ENCODE data around the gene ONECUT3. TPM values are rescaled to one million over a fixed set of nuclear protein-coding genes. Genes with fewer than 3 reads are reported as not detected.
"Not testable (repeated sequence)": the region's sequence is repeated elsewhere in the genome, so short reads cannot be mapped to it uniquely, and the experiment has no call there.

Gene ONECUT3
- total RNA-seq, 6 experiments from 2014 or later, result not detected

DNA sequence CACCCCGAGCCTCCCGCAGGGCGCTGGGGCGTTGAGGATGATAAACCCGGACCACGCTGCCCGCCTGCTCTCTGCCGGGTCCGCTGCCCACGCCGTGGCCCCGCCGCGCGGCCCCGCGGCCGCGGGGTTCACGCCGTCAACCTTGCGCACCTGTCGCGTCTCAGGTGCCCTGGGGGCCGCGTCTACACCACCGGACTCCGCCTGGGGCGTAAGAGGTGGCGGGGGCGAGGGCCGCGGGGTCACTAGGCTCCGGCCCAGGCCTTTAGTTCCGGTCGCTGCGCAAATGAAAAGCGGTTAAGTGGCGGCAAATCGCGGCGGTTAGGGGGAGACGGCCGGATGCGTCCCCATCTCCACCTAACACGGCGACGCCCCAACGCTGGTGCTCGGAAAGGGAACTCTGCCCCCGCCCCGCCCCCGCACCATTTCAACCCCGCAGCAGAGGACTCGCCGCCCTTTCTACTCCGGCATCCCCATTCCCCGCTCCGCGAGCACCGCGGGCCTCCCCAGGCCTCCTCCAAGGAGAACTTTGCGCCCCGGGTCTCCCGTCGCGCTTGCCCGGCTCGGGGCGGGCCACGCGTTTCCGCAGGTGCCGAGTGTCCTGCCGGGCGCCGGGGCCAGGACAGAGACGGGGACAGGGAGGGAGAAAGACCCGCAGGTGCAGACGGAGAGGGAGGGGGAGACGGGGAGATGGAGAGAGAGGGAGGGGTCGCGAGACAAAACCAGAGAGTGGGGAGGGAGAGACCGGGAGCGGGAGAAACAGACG, 4.3 kb downstream of the ONECUT3 start:
- H3K36me3 ChIP-seq, result no peaks in the 10 kb centered on the region
- no peak for DNase-seq
- no peak overlapping the region for H3K4me3 ChIP-seq
- peaks cover 0 to 7% (median 0%) of the 10 kb centered on the region in 4 donors for H3K4me1 ChIP-seq
- H3K27me3 ChIP-seq, result peaks cover 12 to 62% of the 10 kb centered on the region in 2 donors
- intact Hi-C loops (cut with DNase I), result no loop called here
- WGBS (ENCODE audit: insufficient coverage, low coverage, low lambda C conversion rate, missing lambda C conversion rate), result 3% methylated on average over 27 of the region's 86 CpGs
- no peaks in the 10 kb centered on the region for H3K9me3 ChIP-seq
- H3K27ac ChIP-seq, result no peak overlapping the region
- no peak for ATAC-seq
- no peak for TF ChIP-seq POLR2A (IDR thresholded peaks at IDR 0.05)
- TF ChIP-seq, protein P1, sequence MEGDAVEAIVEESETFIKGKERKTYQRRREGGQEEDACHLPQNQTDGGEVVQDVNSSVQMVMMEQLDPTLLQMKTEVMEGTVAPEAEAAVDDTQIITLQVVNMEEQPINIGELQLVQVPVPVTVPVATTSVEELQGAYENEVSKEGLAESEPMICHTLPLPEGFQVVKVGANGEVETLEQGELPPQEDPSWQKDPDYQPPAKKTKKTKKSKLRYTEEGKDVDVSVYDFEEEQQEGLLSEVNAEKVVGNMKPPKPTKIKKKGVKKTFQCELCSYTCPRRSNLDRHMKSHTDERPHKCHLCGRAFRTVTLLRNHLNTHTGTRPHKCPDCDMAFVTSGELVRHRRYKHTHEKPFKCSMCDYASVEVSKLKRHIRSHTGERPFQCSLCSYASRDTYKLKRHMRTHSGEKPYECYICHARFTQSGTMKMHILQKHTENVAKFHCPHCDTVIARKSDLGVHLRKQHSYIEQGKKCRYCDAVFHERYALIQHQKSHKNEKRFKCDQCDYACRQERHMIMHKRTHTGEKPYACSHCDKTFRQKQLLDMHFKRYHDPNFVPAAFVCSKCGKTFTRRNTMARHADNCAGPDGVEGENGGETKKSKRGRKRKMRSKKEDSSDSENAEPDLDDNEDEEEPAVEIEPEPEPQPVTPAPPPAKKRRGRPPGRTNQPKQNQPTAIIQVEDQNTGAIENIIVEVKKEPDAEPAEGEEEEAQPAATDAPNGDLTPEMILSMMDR (IDR thresholded peaks at IDR 0.05), result no peak

DNA sequence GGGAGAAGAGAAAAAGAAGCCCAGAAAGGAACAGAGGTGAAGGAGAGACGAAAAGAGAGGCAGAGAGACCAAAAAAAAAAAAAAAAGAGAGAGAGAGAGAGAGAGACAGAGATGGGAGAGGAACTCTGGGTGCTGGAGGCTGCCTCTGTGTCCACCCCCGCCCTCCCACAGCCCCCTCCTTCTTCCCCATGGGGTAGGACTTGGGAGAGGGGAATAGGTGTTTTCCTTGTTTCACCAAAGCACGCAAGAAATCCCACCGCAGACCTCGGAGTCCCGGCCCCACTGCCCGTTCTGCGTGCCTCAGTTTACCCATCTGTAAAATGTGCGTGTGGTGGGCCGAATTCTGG, 4.9 kb downstream of the ONECUT3 start:
- Histone ChIP-seq H3K9me3 (no peaks in the 10 kb centered on the region), H3K27me3 (peaks cover 12 to 59% of the 10 kb centered on the region in 2 donors), H3K4me1 (peaks cover 0 to 7% (median 0%) of the 10 kb centered on the region in 4 donors), H3K27ac (no peak overlapping the region), H3K4me3 (no peak overlapping the region), H3K36me3 (no peaks in the 10 kb centered on the region)
- ATAC-seq (no peak), DNase-seq (no peak)
- intact Hi-C loops (cut with DNase I), result no loop called here
- WGBS (ENCODE audit: insufficient coverage, low coverage, low lambda C conversion rate, missing lambda C conversion rate), result 0% methylated on average over 1 of the region's 10 CpGs
- no peak for TF ChIP-seq POLR2A (IDR thresholded peaks at IDR 0.05)
- TF ChIP-seq, protein P1 (IDR thresholded peaks at IDR 0.05), result no peak

DNA sequence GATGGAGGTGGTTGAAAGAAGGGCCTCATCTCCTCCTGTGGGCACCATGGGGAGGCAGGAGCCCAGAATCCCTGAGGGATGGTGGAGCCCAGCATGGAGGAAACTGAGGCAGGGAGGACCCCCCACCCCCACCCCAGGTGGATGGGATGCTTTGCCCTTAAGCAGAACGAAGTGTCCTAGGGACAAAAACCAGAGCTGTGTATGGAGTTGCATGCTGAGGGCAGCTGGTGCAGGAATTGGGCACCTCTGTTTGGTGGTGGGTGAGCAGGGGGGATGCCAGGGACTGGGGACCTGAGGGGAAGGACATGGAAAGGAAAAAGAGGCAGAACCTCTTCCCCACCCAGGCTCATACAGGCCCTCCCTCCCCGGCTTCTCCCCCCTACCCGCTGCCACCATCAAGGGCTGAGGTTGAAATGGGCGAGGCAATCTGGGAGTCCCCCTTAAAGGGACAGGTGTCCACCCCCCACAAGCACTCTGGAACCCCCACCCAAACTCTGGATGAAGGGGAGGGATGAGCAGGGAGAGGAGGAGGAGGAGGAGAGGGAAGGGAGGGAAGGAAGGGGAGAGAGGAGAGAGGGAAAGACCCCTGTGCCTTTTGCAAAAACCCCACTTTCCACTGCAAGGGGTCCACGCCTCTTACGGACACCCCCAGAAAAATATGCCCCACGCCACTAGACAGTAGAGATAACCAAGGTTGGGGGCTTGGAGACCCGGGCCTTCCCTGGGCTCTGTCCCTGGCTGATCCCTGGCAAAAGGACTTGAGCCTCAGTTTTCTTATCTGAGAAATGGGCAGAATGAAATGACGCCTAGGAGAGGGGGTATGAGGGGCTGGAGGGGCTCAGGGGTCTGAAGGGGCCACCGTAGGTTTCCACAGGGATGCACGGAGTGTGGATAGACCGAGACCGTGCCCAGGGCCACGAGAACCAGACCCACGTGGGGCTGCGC, 5.9 kb downstream of the ONECUT3 start:
- no peaks in the 10 kb centered on the region for H3K36me3 ChIP-seq
- intact Hi-C loops (cut with DNase I), result no loop called here
- TF ChIP-seq, protein P1 (IDR thresholded peaks at IDR 0.05), result no peak
- TF ChIP-seq POLR2A (IDR thresholded peaks at IDR 0.05), result no peak
- DNase-seq (no peak), ATAC-seq (no peak)
- no peak overlapping the region for H3K4me3 ChIP-seq
- no peaks in the 10 kb centered on the region for H3K9me3 ChIP-seq
- H3K4me1 ChIP-seq, result peaks cover 0 to 7% (median 0%) of the 10 kb centered on the region in 4 donors
- peaks cover 12 to 59% of the 10 kb centered on the region in 2 donors for H3K27me3 ChIP-seq
- H3K27ac ChIP-seq, result no peak overlapping the region
- WGBS (ENCODE audit: insufficient coverage, low coverage, low lambda C conversion rate, missing lambda C conversion rate), result 15% methylated on average over 7 of the region's 16 CpGs

DNA sequence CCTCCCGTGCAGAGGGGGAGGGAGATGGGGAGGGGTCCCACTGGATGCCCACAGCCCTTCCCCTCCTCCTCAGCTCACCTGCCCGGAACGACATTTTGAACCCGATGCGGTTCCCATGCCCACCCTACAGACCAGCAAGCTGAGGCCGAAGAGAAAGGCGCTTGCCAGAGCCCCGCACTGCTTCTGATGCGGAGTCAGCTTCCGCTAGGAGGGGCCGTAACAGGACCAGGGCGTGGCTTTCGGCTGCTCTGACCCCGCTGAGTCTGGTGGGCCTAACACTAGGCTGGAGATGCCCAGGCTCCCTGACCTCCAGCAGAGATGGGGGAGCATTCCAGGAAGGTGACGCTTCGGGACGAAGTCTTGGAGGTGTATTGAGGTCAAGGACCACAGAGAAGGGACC, 6.7 kb downstream of the ONECUT3 start:
- no peak for DNase-seq
- TF ChIP-seq, protein P1 (IDR thresholded peaks at IDR 0.05), result no peak
- Histone ChIP-seq H3K4me1 (peaks cover 0 to 4% (median 0%) of the 10 kb centered on the region in 4 donors), H3K4me3 (no peak overlapping the region), H3K36me3 (no peaks in the 10 kb centered on the region), H3K9me3 (no peaks in the 10 kb centered on the region), H3K27ac (no peak overlapping the region), H3K27me3 (peaks cover 12 to 54% of the 10 kb centered on the region in 2 donors)
- 17% methylated on average over 7 of the region's 17 CpGs for WGBS (ENCODE audit: insufficient coverage, low coverage, low lambda C conversion rate, missing lambda C conversion rate)
- ATAC-seq, result no peak
- intact Hi-C loops (cut with DNase I), result loop anchor here in 1 of 2 donors (10.0 kb wide), 1 partner anchor 215 kb away; no protein-coding TSS in a partner anchor

DNA sequence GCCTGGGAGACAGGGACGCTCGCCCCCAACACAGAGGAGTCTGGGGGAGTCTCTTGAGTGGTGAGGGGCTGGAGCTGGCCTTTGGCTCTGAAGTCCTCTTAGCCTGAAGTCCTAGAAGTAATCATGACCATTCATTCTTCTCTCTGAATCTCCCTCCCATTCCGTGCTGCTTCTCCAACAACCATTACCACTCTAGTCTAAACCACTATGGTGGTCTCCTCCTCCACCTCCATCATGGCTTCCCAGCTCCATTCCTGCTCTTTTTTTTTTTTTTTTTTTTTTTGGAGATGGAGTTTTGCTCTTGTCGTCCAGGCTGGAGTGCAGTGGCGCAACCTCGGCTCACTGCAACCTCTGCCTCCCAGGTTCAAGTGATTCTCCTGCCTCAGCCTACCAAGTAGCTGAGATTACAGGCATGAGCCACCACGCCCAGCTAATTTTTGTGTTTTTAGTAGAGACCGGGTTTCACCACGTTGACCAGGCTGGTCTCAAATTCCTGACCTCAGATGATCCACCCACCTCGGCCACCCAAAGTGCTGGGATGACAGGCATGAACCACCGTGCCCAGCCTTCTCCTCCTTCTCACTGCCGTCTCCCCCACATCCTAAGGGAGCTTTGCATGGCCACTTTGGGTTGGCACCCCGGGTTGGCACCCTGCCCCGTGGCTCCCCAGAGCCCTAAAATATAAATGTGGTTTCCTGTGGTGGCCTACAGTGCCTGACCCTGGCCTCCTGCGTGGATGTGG, 7.7 kb downstream of the ONECUT3 start:
- DNase-seq, result not testable (repeated sequence)
- peaks cover 11 to 44% of the 10 kb centered on the region in 2 donors for H3K27me3 ChIP-seq
- WGBS (ENCODE audit: insufficient coverage, low coverage, low lambda C conversion rate, missing lambda C conversion rate), result 8% methylated on average over 11 of the region's 15 CpGs

More for the DNA sequence above, 7.7 kb downstream of the ONECUT3 start:
- H3K36me3 ChIP-seq, H3K27ac ChIP-seq, H3K4me1 ChIP-seq, H3K4me3 ChIP-seq, ATAC-seq, H3K9me3 ChIP-seq: not testable (repeated sequence)
- intact Hi-C loops (cut with DNase I), result loop anchor here in 1 of 2 donors (10.0 kb wide), 1 partner anchor 216 kb away; no protein-coding TSS in a partner anchor
